GM12878 (cell line): ENCODE data around the gene EIF4B. TPM values are rescaled to one million over a fixed set of nuclear protein-coding genes. Genes with fewer than 3 reads are reported as not detected.

Source experiments
- ATAC-seq: fragments of 200-7000 bp; cut with Tn5 transposase; 3 replicates; pipeline ENCODE4 v1.9.1; 2020; ENCODE audit warnings: mild to moderate bottlenecking, moderate library complexity
- BruUV-seq: library from RNA; stranded (reverse); fragments of 400-500 nt; replicated peaks from 2 replicates; lab custom pipeline; 2021; lab: Mats Ljungman, UMichigan
- CTCF ChIA-PET: fragments of 300-600 bp; sonication (Branson Sonifier 250); formaldehyde crosslinking; extraction: SDS; loops from one replicate; lab custom pipeline; 2021; ENCODE audit warnings: inconsistent platforms; lab: Yijun Ruan, JAX
- POLR2A ChIA-PET: fragments of 350-600 bp; formaldehyde crosslinking; extraction: SDS; loops from one replicate; lab custom pipeline; 2021; ENCODE audit warnings: inconsistent platforms; lab: Charles Lee
- RAD21 ChIA-PET: fragments of 300-600 bp; sonication (Branson Sonifier 250); formaldehyde crosslinking; loops from one replicate; lab custom pipeline; 2023; ENCODE audit warnings: antibody characterized with exemption; ENCODE audit not compliant: unreplicated experiment; lab: Charles Lee
- SMC1A ChIA-PET: fragments of 300-600 bp; sonication (Branson Sonifier 250); formaldehyde crosslinking; loops from one replicate; lab custom pipeline; 2023; ENCODE audit not compliant: unreplicated experiment, uncharacterized antibody; lab: Charles Lee
- DNase-seq: peaks from one replicate; pipeline ENCODE4 v3.0.0-alpha.2; 2011; ENCODE audit warnings: low read depth, low spot score
- FAIRE-seq: peaks from 3 replicates; lab custom pipeline; 2011; peaks lifted over from hg19 to GRCh38; lab: Jason Lieb, UNC
- H2AFZ ChIP-seq: 2 replicates; pipeline ENCODE4 v1.6.0; 2011; ENCODE audit warnings: low read depth, low read length, control low read depth; ENCODE audit not compliant: control insufficient read depth
- H3K27ac ChIP-seq: 2 replicates; pipeline ENCODE4 v1.5.1; 2011; ENCODE audit warnings: control low read depth; ENCODE audit not compliant: control insufficient read depth, insufficient read depth
- H3K27me3 ChIP-seq, 2 experiments: replicated peaks in 1 of 2; 2 replicates each; pipeline versions ENCODE4 v1.6.0 to v1.6.1; 2011; ENCODE audit warnings: low read length in 1 of 2; ENCODE audit not compliant: control insufficient read depth in 2 of 2, insufficient read depth in 2 of 2
- H3K36me3 ChIP-seq, 2 experiments: 2 replicates each; pipeline ENCODE4 v1.5.1; 2011; ENCODE audit warnings: low read length in 1 of 2; ENCODE audit not compliant: control insufficient read depth in 2 of 2, insufficient read depth in 2 of 2
- H3K4me1 ChIP-seq: 2 replicates; pipeline ENCODE4 v1.6.1; 2011; ENCODE audit warnings: mild to moderate bottlenecking, low read length, moderate library complexity, mixed read lengths; ENCODE audit not compliant: control insufficient read depth, insufficient read depth
- H3K4me2 ChIP-seq: 2 replicates; pipeline ENCODE4 v1.6.0; 2011; ENCODE audit warnings: control low read depth; ENCODE audit not compliant: control insufficient read depth, insufficient read depth
- H3K4me3 ChIP-seq: fragments of 200-600 bp; sonication (generic); 2 replicates; pipeline ENCODE4 v1.5.1; 2016
- H3K79me2 ChIP-seq: 2 replicates; pipeline ENCODE4 v1.6.0; 2011; ENCODE audit warnings: low read length; ENCODE audit not compliant: control insufficient read depth, insufficient read depth
- H3K9ac ChIP-seq: 2 replicates; pipeline ENCODE4 v1.8.0; 2011; ENCODE audit warnings: low read length, control low read depth, mixed read lengths; ENCODE audit not compliant: control insufficient read depth, insufficient read depth
- H3K9me3 ChIP-seq: replicated peaks from 3 replicates; pipeline ENCODE4 v1.5.1; 2011; ENCODE audit warnings: mild to moderate bottlenecking, low read length; ENCODE audit not compliant: control insufficient read depth, insufficient read depth
- H4K20me1 ChIP-seq: 2 replicates; pipeline ENCODE4 v1.6.0; 2011; ENCODE audit not compliant: control insufficient read depth, insufficient read depth
- ATF7 ChIP-seq: fragments of 450-650 bp; IDR thresholded peaks from 2 replicates; pipeline ENCODE4 v1.6.1; 2016; ENCODE audit warnings: low read depth, mild to moderate bottlenecking
- BCL11A ChIP-seq: IDR thresholded peaks from 2 replicates; pipeline ENCODE4 v1.6.1; 2011; ENCODE audit warnings: low read depth, low read length
- EZH2 ChIP-seq: IDR thresholded peaks from 2 replicates; pipeline ENCODE4 v1.6.1; 2012; ENCODE audit warnings: low read depth, mild to moderate bottlenecking, control low read depth, inconsistent platforms, low read length, borderline replicate concordance; ENCODE audit not compliant: control insufficient read depth
- MAX ChIP-seq: IDR thresholded peaks from 2 replicates; pipeline ENCODE4 v1.6.1; 2012; ENCODE audit warnings: low read depth, low read length, improper control_type of control experiment
- MYB ChIP-seq: fragments of 150-350 bp; IDR thresholded peaks from 2 replicates; pipeline ENCODE4 v1.6.1; 2014; ENCODE audit warnings: mild to moderate bottlenecking, low read depth, low read length, borderline replicate concordance
- PKNOX1 ChIP-seq: fragments of 450-650 bp; IDR thresholded peaks from 2 replicates; pipeline ENCODE4 v1.6.1; 2016; ENCODE audit warnings: mild to moderate bottlenecking
- PRDM15 ChIP-seq: fragments of 450-650 bp; formaldehyde crosslinking; IDR thresholded peaks from 2 replicates; pipeline ENCODE4 v1.4.0; 2020; ENCODE audit warnings: mild to moderate bottlenecking, moderate library complexity
- RB1 ChIP-seq: fragments of 450-650 bp; formaldehyde crosslinking; IDR thresholded peaks from 2 replicates; pipeline ENCODE4 v1.6.1; 2017; ENCODE audit warnings: mild to moderate bottlenecking, borderline replicate concordance
- STAT1 ChIP-seq: fragments of 450-650 bp; conservative IDR thresholded peaks from 2 replicates; pipeline ENCODE4 v1.6.1; 2014; ENCODE audit warnings: antibody characterized with exemption, mild to moderate bottlenecking
- SUZ12 ChIP-seq: fragments of 200-600 bp; sonication (generic); IDR thresholded peaks from one replicate; pipeline ENCODE4 v1.6.1; 2018; ENCODE audit warnings: antibody characterized with exemption, mild to moderate bottlenecking; ENCODE audit not compliant: unreplicated experiment
- ZBED1 ChIP-seq: IDR thresholded peaks from 2 replicates; pipeline ENCODE4 v1.6.1; 2016; ENCODE audit warnings: borderline replicate concordance
- ZNF592 ChIP-seq: fragments of 450-650 bp; IDR thresholded peaks from 2 replicates; pipeline ENCODE4 v1.6.1; 2017; ENCODE audit warnings: mild to moderate bottlenecking, moderate library complexity
- WGBS: methylation state at CpG from one replicate; pipeline ENCODE4 v1.1.6; 2016; ENCODE audit warnings: low lambda C conversion rate; ENCODE audit not compliant: insufficient replicate concordance, insufficient coverage; ENCODE audit errors: missing lambda C conversion rate; 5-methylcytosine and 5-hydroxymethylcytosine counted together
- in situ Hi-C: fragments of 300-500 bp; cut with MboI; formaldehyde crosslinking; loops from 9 replicates; pipeline ENCODE4 v1.14.3; 2018; ENCODE audit warnings: mixed read lengths
- intact Hi-C: fragments of 100-400 bp; cut with micrococcal nuclease; formaldehyde crosslinking; loops from one replicate; pipeline ENCODE4 v1.14.2; 2022; ENCODE audit not compliant: unreplicated experiment
- polyA plus RNA-seq, 11 experiments: library from polyadenylated mRNA; depleted of rRNA in 4 of 11; unstranded in 6 of 11; stranded (reverse) in 5 of 11; fragments of >200 nt; fragmentation: Nextera tagmentation in 4 of 11; fragmentation: Illumina TruSeq in 1 of 11; extraction: Ambion mirVana in 4 of 11; extraction: Trizol in 1 of 11; gene quantifications; 1 replicate in 1 of 11; 2 replicates in 10 of 11; pipeline versions ENCODE4 v1.2.1 to v1.2.3, GENCODE V29; 2011 to 2016; ENCODE audit warnings: inconsistent platforms in 2 of 11, missing spikeins in 2 of 11, low read depth in 1 of 11
- total RNA-seq, 4 experiments: library from RNA; depleted of rRNA in 3 of 4; stranded (reverse); fragments of >200 nt in 3 of 4; fragmentation: Illumina TruSeq in 1 of 4; extraction: Trizol in 1 of 4; gene quantifications; 2 replicates each; pipeline versions ENCODE4 v1.2.1 to v1.2.3, GENCODE V29; 2013 to 2021

EIF4B gene
- total and polyA plus RNA-seq, 10 of the 15 experiments (the other 5 are each of a cell fraction or from before 2014, with no cell fraction given), result 123 to 752 (median 431) TPM

GRCh38 chr12:53074999-53075370, 68.7 kb downstream of the EIF4B start:
- BruUV-seq, result no TSS peak
- in situ Hi-C loops (no loop called here), intact Hi-C loops (no loop called here)
- no peak overlapping the region for H3K9ac ChIP-seq
- H3K27me3 ChIP-seq, result no peaks in the 10 kb centered on the region
- ATAC-seq, result no peak
- RAD21 ChIA-PET, result interaction anchor here (0.5 kb wide), 1 partner anchor 176 kb away, joined by 3 read pairs; no protein-coding TSS in a partner anchor
- no peak for DNase-seq
- no peak overlapping the region for H2AFZ ChIP-seq
- H4K20me1 ChIP-seq, result no peaks in the 10 kb centered on the region; the same call in 1 of the 2 replicates
- no peaks in the 10 kb centered on the region; the same call in none of the 2 replicates for H3K4me1 ChIP-seq
- POLR2A ChIA-PET, result no interaction called here
- no peak overlapping the region for H3K4me2 ChIP-seq
- SMC1A ChIA-PET, result interaction anchor here (1.1 to 1.2 kb wide), 2 partner anchors 10 to 19 kb away, joined by 4 to 5 read pairs; no protein-coding TSS in a partner anchor
- peaks cover 2 to 10% of the 10 kb centered on the region in 2 experiments; a peak in 3 of 4 replicates for H3K36me3 ChIP-seq
- no peak overlapping the region for H3K27ac ChIP-seq
- no peak overlapping the region for H3K4me3 ChIP-seq
- no peak for FAIRE-seq
- CTCF ChIA-PET, result interaction anchor here (7.8 to 13.2 kb wide), 2 partner anchors 8 to 23 kb away, joined by 90 to 177 read pairs; partner anchors contain the start of genes IGFBP6 and SOAT2
- WGBS, result 85% methylated on average over 3 of the region's 3 CpGs
- H3K79me2 ChIP-seq, result peaks cover 6% of the 10 kb centered on the region
- no peaks in the 10 kb centered on the region for H3K9me3 ChIP-seq
- TF ChIP-seq SUZ12 (no peak), EZH2 (no peak), BCL11A (no peak), ATF7 (no peak), PRDM15 (no peak), STAT1 (no peak), MYB (no peak), MAX (no peak), ZNF592 (no peak), ZBED1 (no peak), RB1 (no peak), PKNOX1 (no peak)
